ENCODE data around the gene DESI1. TPM values are rescaled to one million over a fixed set of nuclear protein-coding genes. Genes with fewer than 3 reads are reported as not detected.

The DESI1 gene
- total RNA-seq, 3 donors from 2014 or later (not counting 1 experiment from before 2014, with no cell fraction given) = 15.0 to 22.2 (median 20.6) TPM

GRCh38 chr22:41648432-41648831 is 27.6 kb upstream of the DESI1 start:
- no peaks in the 10 kb centered on the region for H3K9me3 Mint-ChIP-seq
- no peak for DNase-seq
- no peaks in the 10 kb centered on the region for H3K36me3 Mint-ChIP-seq
- Histone ChIP-seq H3K27me3 (ENCODE audit: control insufficient read depth, insufficient read depth, low read length) (no peaks in the 10 kb centered on the region), H3K4me3 (ENCODE audit: low read length) (no peak overlapping the region), H3K27ac (ENCODE audit: low read length) (no peak overlapping the region), H3K36me3 (ENCODE audit: control insufficient read depth, insufficient read depth, low read length) (peaks cover 71% of the 10 kb centered on the region), H3K4me1 (ENCODE audit: control insufficient read depth, insufficient read depth, low read length) (no peaks in the 10 kb centered on the region), H3K9me3 (ENCODE audit: control insufficient read depth, insufficient read depth, low read length) (no peaks in the 10 kb centered on the region)
- TF ChIP-seq CTCF (IDR thresholded peaks at IDR 0.05) = no peak
- H3K4me1 Mint-ChIP-seq = no peaks in the 10 kb centered on the region
- no peaks in the 10 kb centered on the region for H3K27me3 Mint-ChIP-seq (ENCODE audit: low read depth in 2 of 2)
- ATAC-seq = no peak
- no CpG with 5 or more reads among the region's 1 CpG for WGBS (ENCODE audit: insufficient coverage)
- H3K4me3 Mint-ChIP-seq = no peak overlapping the region
- H3K27ac Mint-ChIP-seq = no peak overlapping the region
- intact Hi-C loops (cut with micrococcal nuclease) = no loop called here

GRCh38 chr22:41647771-41648170 is 26.9 kb upstream of the DESI1 start:
- H3K27ac Mint-ChIP-seq = no peak overlapping the region
- no peaks in the 10 kb centered on the region for H3K36me3 Mint-ChIP-seq
- H3K27ac ChIP-seq (ENCODE audit: low read length) = no peak overlapping the region
- H3K9me3 Mint-ChIP-seq = no peaks in the 10 kb centered on the region
- H3K4me3 Mint-ChIP-seq = no peak overlapping the region
- intact Hi-C loops (cut with micrococcal nuclease) = no loop called here
- H3K36me3 ChIP-seq (ENCODE audit: control insufficient read depth, insufficient read depth, low read length) = peaks cover 66% of the 10 kb centered on the region
- H3K27me3 ChIP-seq (ENCODE audit: control insufficient read depth, insufficient read depth, low read length) = no peaks in the 10 kb centered on the region
- no CpG with 5 or more reads among the region's 3 CpGs for WGBS (ENCODE audit: insufficient coverage)
- no peak overlapping the region for H3K4me3 ChIP-seq (ENCODE audit: low read length)
- DNase-seq (no peak), ATAC-seq (no peak)
- no peaks in the 10 kb centered on the region for H3K4me1 ChIP-seq (ENCODE audit: control insufficient read depth, insufficient read depth, low read length)
- no peaks in the 10 kb centered on the region for H3K9me3 ChIP-seq (ENCODE audit: control insufficient read depth, insufficient read depth, low read length)
- H3K4me1 Mint-ChIP-seq = no peaks in the 10 kb centered on the region
- TF ChIP-seq CTCF (IDR thresholded peaks at IDR 0.05) = no peak
- no peaks in the 10 kb centered on the region for H3K27me3 Mint-ChIP-seq (ENCODE audit: low read depth in 2 of 2)

GRCh38 chr22:41642331-41643110 is 21.7 kb upstream of the DESI1 start:
- no peak for TF ChIP-seq CTCF (IDR thresholded peaks at IDR 0.05)
- Histone ChIP-seq H3K27me3 (ENCODE audit: control insufficient read depth, insufficient read depth, low read length) (no peaks in the 10 kb centered on the region), H3K4me1 (ENCODE audit: control insufficient read depth, insufficient read depth, low read length) (no peaks in the 10 kb centered on the region), H3K9me3 (ENCODE audit: control insufficient read depth, insufficient read depth, low read length) (no peaks in the 10 kb centered on the region), H3K36me3 (ENCODE audit: control insufficient read depth, insufficient read depth, low read length) (peaks cover 69% of the 10 kb centered on the region), H3K27ac (ENCODE audit: low read length) (no peak overlapping the region), H3K4me3 (ENCODE audit: low read length) (no peak overlapping the region)
- intact Hi-C loops (cut with micrococcal nuclease) = no loop called here
- Mint-ChIP-seq H3K27me3 (ENCODE audit: low read depth in 2 of 2) (no peaks in the 10 kb centered on the region), H3K27ac (no peak overlapping the region), H3K9me3 (no peaks in the 10 kb centered on the region), H3K36me3 (peaks cover 12% of the 10 kb centered on the region), H3K4me3 (no peak overlapping the region), H3K4me1 (peaks cover 6 to 13% of the 10 kb centered on the region in 2 donors)
- ATAC-seq (no peak), DNase-seq (no peak)
- 88% methylated on average over 5 of the region's 6 CpGs for WGBS (ENCODE audit: insufficient coverage)

GRCh38 chr22:41641854-41642253 is 21.0 kb upstream of the DESI1 start:
- Mint-ChIP-seq H3K36me3 (peaks cover 12% of the 10 kb centered on the region), H3K27me3 (ENCODE audit: low read depth in 2 of 2) (no peaks in the 10 kb centered on the region), H3K27ac (no peak overlapping the region), H3K4me1 (peaks cover 6 to 13% of the 10 kb centered on the region in 2 donors), H3K9me3 (no peaks in the 10 kb centered on the region), H3K4me3 (no peak overlapping the region)
- no peak for DNase-seq
- intact Hi-C loops (cut with micrococcal nuclease) = no loop called here
- Histone ChIP-seq H3K4me1 (ENCODE audit: control insufficient read depth, insufficient read depth, low read length) (no peaks in the 10 kb centered on the region), H3K36me3 (ENCODE audit: control insufficient read depth, insufficient read depth, low read length) (peaks cover 67% of the 10 kb centered on the region), H3K9me3 (ENCODE audit: control insufficient read depth, insufficient read depth, low read length) (no peaks in the 10 kb centered on the region), H3K27me3 (ENCODE audit: control insufficient read depth, insufficient read depth, low read length) (no peaks in the 10 kb centered on the region), H3K4me3 (ENCODE audit: low read length) (no peak overlapping the region), H3K27ac (ENCODE audit: low read length) (no peak overlapping the region)
- no peak for ATAC-seq
- no peak for TF ChIP-seq CTCF (IDR thresholded peaks at IDR 0.05)
- WGBS (ENCODE audit: insufficient coverage) = 99% methylated on average over 7 of the region's 7 CpGs

Data from natural killer cell (primary cell).